Measurements from ENCODE around the gene RBFOX1.

DNA sequence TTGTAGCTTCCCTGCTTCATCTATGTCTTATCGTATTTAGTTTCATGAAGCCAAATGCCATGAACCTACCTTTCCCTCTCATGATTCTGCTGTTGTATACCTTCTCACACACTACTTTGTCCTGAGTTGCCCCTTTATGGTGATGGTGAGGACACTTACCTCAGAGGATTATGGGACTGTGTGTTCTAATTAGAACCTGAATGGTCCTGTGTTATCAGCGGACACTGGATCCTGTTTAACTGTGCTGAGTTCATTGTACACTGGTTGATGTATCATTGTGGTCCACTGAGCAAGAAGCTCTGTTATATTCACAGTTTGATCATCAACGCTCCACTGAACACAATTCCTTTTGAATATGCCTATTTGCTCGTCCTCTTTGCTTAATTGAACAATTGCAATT is 343.0 kb downstream of the RBFOX1 start:
- TF ChIP-seq, protein P1, sequence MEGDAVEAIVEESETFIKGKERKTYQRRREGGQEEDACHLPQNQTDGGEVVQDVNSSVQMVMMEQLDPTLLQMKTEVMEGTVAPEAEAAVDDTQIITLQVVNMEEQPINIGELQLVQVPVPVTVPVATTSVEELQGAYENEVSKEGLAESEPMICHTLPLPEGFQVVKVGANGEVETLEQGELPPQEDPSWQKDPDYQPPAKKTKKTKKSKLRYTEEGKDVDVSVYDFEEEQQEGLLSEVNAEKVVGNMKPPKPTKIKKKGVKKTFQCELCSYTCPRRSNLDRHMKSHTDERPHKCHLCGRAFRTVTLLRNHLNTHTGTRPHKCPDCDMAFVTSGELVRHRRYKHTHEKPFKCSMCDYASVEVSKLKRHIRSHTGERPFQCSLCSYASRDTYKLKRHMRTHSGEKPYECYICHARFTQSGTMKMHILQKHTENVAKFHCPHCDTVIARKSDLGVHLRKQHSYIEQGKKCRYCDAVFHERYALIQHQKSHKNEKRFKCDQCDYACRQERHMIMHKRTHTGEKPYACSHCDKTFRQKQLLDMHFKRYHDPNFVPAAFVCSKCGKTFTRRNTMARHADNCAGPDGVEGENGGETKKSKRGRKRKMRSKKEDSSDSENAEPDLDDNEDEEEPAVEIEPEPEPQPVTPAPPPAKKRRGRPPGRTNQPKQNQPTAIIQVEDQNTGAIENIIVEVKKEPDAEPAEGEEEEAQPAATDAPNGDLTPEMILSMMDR (IDR thresholded peaks at IDR 0.05), result no peak
- TF ChIP-seq EZH2 (IDR thresholded peaks at IDR 0.05; ENCODE audit: borderline replicate concordance, insufficient read depth, low read depth, low read length, poor library complexity, severe bottlenecking), result no peak
